K562 (cell line): ENCODE data around the gene CWF19L1. TPM values are rescaled to one million over a fixed set of nuclear protein-coding genes. Genes with fewer than 3 reads are reported as not detected.

ENCODE experiments used
- ATAC-seq: fragments of 200-7000 bp; cut with Tn5 transposase; 3 replicates; pipeline ENCODE4 v1.9.1; 2020; ENCODE audit warnings: moderate library complexity
- BruUV-seq: library from RNA; stranded (reverse); fragments of 400-500 nt; replicated peaks from 2 replicates; lab custom pipeline; 2021; lab: Mats Ljungman, UMichigan
- CTCF ChIA-PET: fragments of 300-600 bp; formaldehyde crosslinking; extraction: SDS; loops from one replicate; lab custom pipeline; 2021; ENCODE audit warnings: low intra/inter-chr PET ratio; lab: Yijun Ruan, JAX
- POLR2A ChIA-PET: fragments of 300-600, 350-650 bp; sonication (Branson Sonifier 250); formaldehyde crosslinking; extraction: SDS; loops from one replicate; lab custom pipeline; 2021; ENCODE audit warnings: antibody characterized with exemption, inconsistent platforms; lab: Yijun Ruan, JAX
- DNase-seq, 4 experiments: peaks; one replicate each; pipeline versions ENCODE4 v3.0.0 to v3.0.0-alpha.2; 2011 to 2018; ENCODE audit warnings: low spot score in 3 of 4, mixed read lengths in 3 of 4; ENCODE audit errors: extremely low read depth in 1 of 4
- FAIRE-seq: peaks from 2 replicates; lab custom pipeline; 2011; peaks lifted over from hg19 to GRCh38; lab: Jason Lieb, UNC
- H2AFZ ChIP-seq: 2 replicates; pipeline ENCODE4 v1.6.0; 2011; ENCODE audit warnings: low read depth, low read length, control low read depth, inconsistent platforms
- H3K27ac ChIP-seq: fragments of 200-600 bp; 3 replicates; pipeline ENCODE4 v1.8.0; 2011; ENCODE audit warnings: low read depth, mild to moderate bottlenecking, control low read depth, inconsistent platforms, low read length, moderate library complexity, mixed read lengths; ENCODE audit errors: extremely low read depth
- H3K27me3 ChIP-seq, 2 experiments: fragments of 300-600 bp in 1 of 2; 2 replicates in 1 of 2; 3 replicates in 1 of 2; pipeline versions ENCODE4 v1.6.0 to v1.8.0; 2011; ENCODE audit warnings: inconsistent platforms in 2 of 2, low read length in 2 of 2, mild to moderate bottlenecking in 1 of 2, mixed read lengths in 1 of 2, moderate library complexity in 1 of 2; ENCODE audit not compliant: control insufficient read depth in 2 of 2, insufficient read depth in 2 of 2
- H3K36me3 ChIP-seq: fragments of 300-600 bp; 3 replicates; pipeline ENCODE4 v1.8.0; 2011; ENCODE audit warnings: mild to moderate bottlenecking, low read length, inconsistent platforms; ENCODE audit not compliant: control insufficient read depth, insufficient read depth
- H3K4me1 ChIP-seq, 2 experiments: fragments of 200-600 bp in 1 of 2; replicated peaks in 1 of 2; 2 replicates in 1 of 2; 3 replicates in 1 of 2; pipeline versions ENCODE4 v1.5.1 to v1.8.0; 2011; ENCODE audit warnings: inconsistent platforms in 2 of 2, low read length in 2 of 2, mild to moderate bottlenecking in 1 of 2, mixed read lengths in 1 of 2, moderate library complexity in 1 of 2; ENCODE audit not compliant: control insufficient read depth in 2 of 2, insufficient read depth in 2 of 2
- H3K4me2 ChIP-seq: 2 replicates; pipeline ENCODE4 v1.6.1; 2011; ENCODE audit warnings: low read length, control low read depth, inconsistent platforms, mixed read lengths; ENCODE audit not compliant: insufficient read depth
- H3K4me3 ChIP-seq: fragments of 200-600 bp; sonication (generic), shearing (Covaris generic); 2 replicates; pipeline ENCODE4 v1.5.1; 2016; ENCODE audit warnings: control low read depth, inconsistent platforms
- H3K79me2 ChIP-seq: fragments of 200-600 bp; 3 replicates; pipeline ENCODE4 v1.8.0; 2011; ENCODE audit warnings: low read length, inconsistent platforms; ENCODE audit not compliant: control insufficient read depth, insufficient read depth
- H3K9ac ChIP-seq, 2 experiments: 2 replicates each; pipeline versions ENCODE4 v1.6.0 to v1.6.1; 2011; ENCODE audit warnings: low read depth in 2 of 2, low read length in 2 of 2, control low read depth in 1 of 2, inconsistent platforms in 1 of 2, mild to moderate bottlenecking in 1 of 2, mixed read lengths in 1 of 2; ENCODE audit not compliant: insufficient read depth in 1 of 2
- H3K9me1 ChIP-seq: one replicate; pipeline ENCODE4 v1.6.0; 2011; ENCODE audit warnings: inconsistent platforms, mild to moderate bottlenecking, low read length, moderate library complexity; ENCODE audit not compliant: control insufficient read depth, insufficient read depth
- H3K9me3 ChIP-seq: replicated peaks from 2 replicates; pipeline ENCODE4 v1.5.1; 2011; ENCODE audit warnings: low read depth, low read length, inconsistent platforms; ENCODE audit not compliant: control insufficient read depth, insufficient read depth
- H4K20me1 ChIP-seq: replicated peaks from 2 replicates; pipeline ENCODE4 v1.6.1; 2011; ENCODE audit warnings: low read length, inconsistent platforms, mixed read lengths; ENCODE audit not compliant: control insufficient read depth, insufficient read depth
- BRD9 ChIP-seq: fragments of 450-650 bp; IDR thresholded peaks from 2 replicates; pipeline ENCODE4 v1.6.1; 2018; ENCODE audit warnings: low read depth; ENCODE audit not compliant: partially characterized antibody
- CREB1 ChIP-seq, 2 experiments: sonication (generic) in 1 of 2; formaldehyde crosslinking in 1 of 2; IDR thresholded peaks; 2 replicates each; pipeline versions ENCODE4 v1.6.1 to v1.8.0; 2012 to 2022; ENCODE audit warnings: inconsistent platforms in 1 of 2, mild to moderate bottlenecking in 1 of 2, missing genetic modification reagents in 1 of 2, moderate library complexity in 1 of 2
- GTF3C2 ChIP-seq: IDR thresholded peaks from 3 replicates; pipeline ENCODE4 v1.6.1; 2011; ENCODE audit warnings: borderline replicate concordance, mild to moderate bottlenecking, moderate library complexity; ENCODE audit not compliant: insufficient read length; ENCODE audit errors: extremely low read depth
- HMG20A ChIP-seq: fragments of 450-650 bp; formaldehyde crosslinking; conservative IDR thresholded peaks from 2 replicates; pipeline ENCODE4 v1.4.0; 2020; ENCODE audit warnings: mild to moderate bottlenecking, mixed read lengths
- NELFE ChIP-seq: IDR thresholded peaks from 2 replicates; pipeline ENCODE4 v1.6.1; 2011; ENCODE audit warnings: mild to moderate bottlenecking; ENCODE audit not compliant: insufficient read depth, insufficient read length
- SNRNP70 ChIP-seq: fragments of 200-400 bp; formaldehyde crosslinking; optimal IDR thresholded peaks from 2 replicates; pipeline ENCODE3; 2017; ENCODE audit warnings: low read depth, low read length
- U2AF1 ChIP-seq: fragments of 200-400 bp; formaldehyde crosslinking; optimal IDR thresholded peaks from 2 replicates; pipeline ENCODE3; 2017; ENCODE audit warnings: mild to moderate bottlenecking, low read depth, low read length, moderate library complexity
- ZNF124 ChIP-seq: sonication (generic); formaldehyde crosslinking; IDR thresholded peaks from 2 replicates; pipeline ENCODE4 v1.8.1; 2022; ENCODE audit warnings: missing genetic modification reagents
- ZNF133 ChIP-seq: fragments of 250-450 bp; sonication (Bioruptor Pico); IDR thresholded peaks from 2 replicates; pipeline ENCODE4 v1.4.0; 2020; ENCODE audit warnings: mild to moderate bottlenecking
- ZNF512 ChIP-seq: IDR thresholded peaks from 2 replicates; pipeline ENCODE4 v1.6.1; 2016; ENCODE audit warnings: missing genetic modification characterization, missing compliant biosample characterization
- WGBS: fragments of 100-300 bp; shearing (Covaris generic); methylation state at CpG from one replicate; pipeline ENCODE4 v1.1.6; 2016; ENCODE audit warnings: low coverage, mixed read lengths; ENCODE audit not compliant: insufficient coverage; ENCODE audit errors: missing lambda C conversion rate; 5-methylcytosine and 5-hydroxymethylcytosine counted together
- in situ Hi-C: fragments of 300-500 bp; cut with MboI; formaldehyde crosslinking; loops from 4 replicates; pipeline ENCODE4 v1.15.0; 2018; ENCODE audit warnings: inconsistent platforms, mixed read lengths
- intact Hi-C: fragments of 100-400 bp; cut with micrococcal nuclease; formaldehyde crosslinking; loops from 2 replicates; pipeline ENCODE4 v1.14.2; 2022
- polyA plus RNA-seq, 8 experiments: library from polyadenylated mRNA; depleted of rRNA in 4 of 8; stranded (reverse) in 5 of 8; unstranded in 3 of 8; fragments of >200 nt; fragmentation: Nextera tagmentation in 2 of 8; fragmentation: Illumina TruSeq in 1 of 8; extraction: Ambion mirVana in 2 of 8; extraction: Trizol in 1 of 8; gene quantifications; 2 replicates each; pipeline versions ENCODE4 v1.2.1 to v1.2.3, GENCODE V29; 2011 to 2014; ENCODE audit warnings: inconsistent platforms in 1 of 8, missing spikeins in 1 of 8
- total RNA-seq, 7 experiments: library from RNA; depleted of rRNA in 6 of 7; stranded (reverse); fragments of >200 nt in 6 of 7; fragmentation: Illumina TruSeq in 2 of 7; extraction: Trizol in 2 of 7; gene quantifications; 2 replicates each; pipeline versions ENCODE4 v1.2.1 to v1.2.3, GENCODE V29; 2011 to 2021; ENCODE audit warnings: low replicate concordance in 1 of 7

Gene CWF19L1
- total and polyA plus RNA-seq, 9 of the 15 experiments (the other 6 are each of a cell fraction or from before 2014, with no cell fraction given), result 19.5 to 49.9 (median 30.9) TPM

- Histone ChIP-seq H4K20me1 (no peaks in the 10 kb centered on the region), H3K36me3 (peaks cover 56% of the 10 kb centered on the region; the same call in 2 of the 3 replicates), H3K27me3 (no peaks in the 10 kb centered on the region), H3K4me2 (no peak overlapping the region), H3K9me1 (no peaks in the 10 kb centered on the region), H3K9ac (no peak overlapping the region), H3K4me3 (no peak overlapping the region), H3K79me2 (no peaks in the 10 kb centered on the region), H3K27ac (no peak overlapping the region), H3K4me1 (no peaks in the 10 kb centered on the region), H2AFZ (no peak overlapping the region), H3K9me3 (no peaks in the 10 kb centered on the region)
- BruUV-seq, result no TSS peak
- FAIRE-seq, result no peak
- DNase-seq, result no peak
- ATAC-seq, result no peak
- in situ Hi-C loops, result no loop called here
- TF ChIP-seq CREB1 (IDR thresholded peaks at IDR 0.05) (no peak), CREB1 (CRISPR knock-in tag; IDR thresholded peaks at IDR 0.05) (no peak), ZNF124 (CRISPR knock-in tag) (no peak), HMG20A (CRISPR knock-in tag) (no peak), NELFE (no peak), BRD9 (no peak), SNRNP70 (no peak), GTF3C2 (no peak), ZNF512 (tag) (no peak), ZNF133 (CRISPR knock-in tag) (no peak), U2AF1 (no peak)
- CTCF ChIA-PET, result no interaction called here
- intact Hi-C loops, result no loop called here
- POLR2A ChIA-PET, result interaction anchor here (1.2 kb wide), 1 partner anchor 9 kb away, joined by 4 read pairs; no protein-coding TSS in a partner anchor
- WGBS, result 83% methylated on average over 3 of the region's 3 CpGs
These were observed 13.2 kb downstream of the CWF19L1 start for GRCh38 chr10:100254191-100254590.
